Fibroblast of skin of abdomen (primary cell): ENCODE results near the gene GALNT2.

Source experiments
- DNase-seq: peaks from one replicate; pipeline ENCODE4 v3.0.0-alpha.2; 2013

The GALNT2 gene

GRCh38 chr1:230113235-230113592 lies 46.2 kb downstream of the GALNT2 start:
- no peak for DNase-seq

- DNase-seq = peak; percentile 89
Measured at GRCh38 chr1:230113593-230114236, 46.7 kb downstream of the GALNT2 start.

- no peak for DNase-seq
Measured at GRCh38 chr1:230114237-230114651, 47.2 kb downstream of the GALNT2 start.

GRCh38 chr1:230117694-230118093 lies 50.7 kb downstream of the GALNT2 start:
- DNase-seq = no peak

- DNase-seq = no peak
Measured at GRCh38 chr1:230119340-230119739, 52.3 kb downstream of the GALNT2 start.

GRCh38 chr1:230120289-230120920 lies 53.4 kb downstream of the GALNT2 start:
- DNase-seq = no peak

GRCh38 chr1:230120921-230121381 lies 53.9 kb downstream of the GALNT2 start:
- no peak for DNase-seq

GRCh38 chr1:230121950-230122349 lies 54.9 kb downstream of the GALNT2 start:
- DNase-seq = no peak

GRCh38 chr1:230122366-230123279 lies 55.6 kb downstream of the GALNT2 start:
- DNase-seq = peak; percentile 55

- peak; percentile 31 for DNase-seq
Measured at GRCh38 chr1:230123280-230124185, 56.5 kb downstream of the GALNT2 start.

- DNase-seq = peak; percentile 55
Measured at GRCh38 chr1:230124186-230125128, 57.4 kb downstream of the GALNT2 start.

- no peak for DNase-seq
Measured at GRCh38 chr1:230125141-230125540, 58.1 kb downstream of the GALNT2 start.

GRCh38 chr1:230125640-230126528 lies 58.8 kb downstream of the GALNT2 start:
- DNase-seq = peak; percentile 55

- no peak for DNase-seq
Measured at GRCh38 chr1:230126529-230127104, 59.6 kb downstream of the GALNT2 start.

GRCh38 chr1:230127105-230128054 lies 60.3 kb downstream of the GALNT2 start:
- no peak for DNase-seq

GRCh38 chr1:230128569-230129285 lies 61.7 kb downstream of the GALNT2 start:
- DNase-seq = no peak

GRCh38 chr1:230129341-230129740 lies 62.3 kb downstream of the GALNT2 start:
- no peak for DNase-seq
